ENCODE data around the gene CELF1. TPM values are rescaled to one million over a fixed set of nuclear protein-coding genes. Genes with fewer than 3 reads are reported as not detected.
A peak's percentile ranks its signal among the peaks of the same experiment; 100 is the strongest.

CELF1 gene
- polyA plus RNA-seq, 3 donors = 15.2 to 32.3 (median 29.1) TPM

DNA sequence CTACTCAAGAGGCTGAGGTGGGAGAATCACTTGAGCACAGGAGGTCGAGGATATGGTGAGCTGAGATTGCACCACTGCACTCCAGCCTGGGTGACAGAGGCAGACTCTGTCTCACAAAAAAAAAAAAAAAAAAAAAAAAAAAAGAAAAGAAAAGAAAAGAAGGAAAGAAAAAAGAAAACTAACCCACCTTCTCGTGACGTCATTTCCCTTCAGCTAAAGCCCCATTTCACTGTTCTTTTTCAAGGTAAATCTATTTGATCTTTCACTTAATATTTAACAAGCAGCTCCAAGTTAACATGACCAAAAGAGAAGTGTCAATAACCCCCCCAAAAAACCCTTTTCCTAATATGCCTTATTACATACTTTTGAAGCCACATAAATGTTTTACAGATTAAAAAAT, 109.1 kb downstream of the CELF1 start:
- no peak overlapping the region for H3K27ac ChIP-seq (ENCODE audit: low read depth, low read length)

DNA sequence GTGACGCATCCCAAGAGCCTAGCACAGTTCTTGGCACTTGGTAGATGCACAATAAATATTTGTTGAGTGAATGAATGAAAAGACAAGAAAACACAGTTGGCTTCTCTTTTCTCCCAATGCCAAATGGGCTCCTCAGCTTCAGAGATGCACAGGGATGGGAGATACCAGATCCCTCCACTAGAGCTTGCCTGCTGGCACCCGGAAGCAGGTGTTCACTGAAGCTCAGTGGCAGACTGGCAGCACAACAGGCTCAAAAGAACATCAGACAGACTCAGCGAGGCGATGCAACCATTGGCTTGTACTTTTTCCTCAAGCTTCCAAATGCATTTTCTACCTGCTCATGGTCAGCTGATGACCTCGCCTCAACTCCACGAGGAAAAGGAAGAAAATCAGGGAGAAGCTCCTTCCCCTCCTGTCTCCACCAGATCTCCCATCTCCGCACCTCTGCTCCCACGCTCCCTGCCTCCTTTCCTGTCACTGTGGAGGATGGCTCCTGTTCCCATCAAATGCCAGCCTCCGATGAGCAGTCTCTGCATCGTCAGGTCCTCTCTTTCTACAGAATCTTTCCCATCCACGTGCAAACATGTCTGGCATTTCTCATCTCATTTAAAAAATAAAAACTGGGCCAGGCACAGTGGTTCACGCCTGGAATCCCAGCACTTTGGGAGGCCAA, 109.8 kb downstream of the CELF1 start:
- 84 to 89% (median 88%) methylated on average over 12 of the region's 12 CpGs for WGBS, 3 donors
- H3K27ac ChIP-seq (ENCODE audit: low read depth, low read length) = no peak overlapping the region

More for the DNA sequence above, 109.1 kb downstream of the CELF1 start:
- WGBS, 3 donors = 78 to 86% (median 85%) methylated on average over 3 of the region's 3 CpGs

DNA sequence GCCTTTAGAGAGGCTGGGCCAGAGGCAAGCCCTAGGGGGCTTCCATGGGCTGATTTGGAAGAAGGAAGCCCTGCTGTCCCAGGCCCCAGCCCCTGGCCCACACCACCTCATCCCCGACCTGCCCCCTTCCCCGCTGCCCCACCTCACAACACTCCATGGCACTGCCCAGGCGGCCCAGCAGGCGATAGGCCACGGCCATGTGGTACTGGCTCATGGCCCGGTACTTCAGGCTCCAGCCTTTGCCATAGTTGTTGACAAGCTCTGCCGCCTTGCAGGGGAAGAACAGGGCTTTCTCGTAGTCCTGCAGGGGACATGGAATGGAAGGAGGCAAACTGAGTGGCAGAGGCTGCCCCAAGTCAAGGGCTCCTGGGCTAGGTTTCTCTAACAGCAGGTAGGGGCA, 110.4 kb downstream of the CELF1 start:
- WGBS, 3 donors = 79 to 89% (median 88%) methylated on average over 8 of the region's 8 CpGs
- H3K27ac ChIP-seq (ENCODE audit: low read depth, low read length) = no peak overlapping the region

DNA sequence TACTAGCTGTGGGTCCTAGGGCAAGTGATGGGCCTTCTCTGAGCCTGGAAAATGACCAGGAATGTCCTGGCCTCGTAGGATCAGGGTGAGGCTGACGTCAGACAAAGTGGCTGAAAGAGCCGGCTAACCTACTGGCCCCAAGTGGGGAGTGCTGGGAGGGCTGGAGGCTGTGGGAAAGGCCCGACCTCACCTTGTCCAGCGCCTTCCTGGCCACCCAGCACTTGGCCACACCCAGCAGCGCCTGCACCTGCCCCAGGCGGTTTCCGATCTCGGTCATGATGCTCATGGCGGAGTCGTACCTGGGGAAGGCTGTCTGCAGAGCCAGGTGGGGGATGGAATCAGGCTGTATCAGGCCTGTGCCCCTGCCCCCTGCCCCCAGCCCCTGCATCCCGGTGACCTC, 111.5 kb downstream of the CELF1 start:
- WGBS, 3 donors = 84 to 91% (median 88%) methylated on average over 12 of the region's 12 CpGs
- H3K27ac ChIP-seq (ENCODE audit: low read depth, low read length) = no peak overlapping the region

DNA sequence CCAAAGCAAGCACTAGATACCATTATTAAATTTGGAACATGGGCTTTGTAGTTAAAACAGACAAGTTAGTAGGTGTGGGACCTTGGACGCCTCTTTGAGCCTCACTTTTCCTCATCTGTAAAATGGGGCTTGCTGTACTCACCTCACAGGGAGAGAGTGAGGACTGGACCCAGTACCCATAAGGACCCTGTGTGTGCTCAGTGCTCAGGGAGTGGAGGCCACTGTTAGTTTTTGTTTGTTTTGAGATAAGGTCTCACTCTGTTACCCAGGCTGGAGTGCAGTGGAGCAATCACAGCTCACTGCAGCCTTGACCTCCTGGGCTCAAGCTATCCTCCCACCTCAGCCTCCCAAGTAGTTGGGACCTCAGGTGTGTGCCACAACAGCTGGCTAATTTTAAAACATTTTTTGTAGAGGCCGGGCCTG, 112.9 kb downstream of the CELF1 start:
- no peak overlapping the region for H3K27ac ChIP-seq (ENCODE audit: low read depth, low read length)
- WGBS, 3 donors = 87 to 89% (median 88%) methylated on average over 2 of the region's 2 CpGs

DNA sequence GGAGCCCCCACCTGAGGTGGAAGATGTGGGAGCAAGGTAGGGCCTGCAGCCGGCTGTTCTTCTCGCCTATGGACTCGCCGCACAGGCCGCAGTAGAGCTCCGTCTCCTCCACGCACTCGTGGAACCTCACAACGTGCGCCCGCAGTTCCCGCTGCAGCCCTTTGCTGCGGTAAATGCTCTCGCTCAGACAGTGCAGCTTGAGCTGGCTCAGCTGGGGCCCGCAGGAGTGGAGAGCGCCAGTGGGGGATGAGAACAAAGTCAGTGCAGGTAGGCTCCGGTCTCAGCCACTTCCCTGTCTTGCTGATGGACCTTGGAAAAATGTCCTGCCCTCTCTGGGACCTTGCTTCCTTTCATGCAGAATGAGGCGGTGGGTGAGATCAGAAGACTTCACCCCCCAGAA, 114.2 kb downstream of the CELF1 start:
- H3K27ac ChIP-seq (ENCODE audit: low read depth, low read length) = no peak overlapping the region
- WGBS, 3 donors = 94% methylated on average over 18 of the region's 18 CpGs

DNA sequence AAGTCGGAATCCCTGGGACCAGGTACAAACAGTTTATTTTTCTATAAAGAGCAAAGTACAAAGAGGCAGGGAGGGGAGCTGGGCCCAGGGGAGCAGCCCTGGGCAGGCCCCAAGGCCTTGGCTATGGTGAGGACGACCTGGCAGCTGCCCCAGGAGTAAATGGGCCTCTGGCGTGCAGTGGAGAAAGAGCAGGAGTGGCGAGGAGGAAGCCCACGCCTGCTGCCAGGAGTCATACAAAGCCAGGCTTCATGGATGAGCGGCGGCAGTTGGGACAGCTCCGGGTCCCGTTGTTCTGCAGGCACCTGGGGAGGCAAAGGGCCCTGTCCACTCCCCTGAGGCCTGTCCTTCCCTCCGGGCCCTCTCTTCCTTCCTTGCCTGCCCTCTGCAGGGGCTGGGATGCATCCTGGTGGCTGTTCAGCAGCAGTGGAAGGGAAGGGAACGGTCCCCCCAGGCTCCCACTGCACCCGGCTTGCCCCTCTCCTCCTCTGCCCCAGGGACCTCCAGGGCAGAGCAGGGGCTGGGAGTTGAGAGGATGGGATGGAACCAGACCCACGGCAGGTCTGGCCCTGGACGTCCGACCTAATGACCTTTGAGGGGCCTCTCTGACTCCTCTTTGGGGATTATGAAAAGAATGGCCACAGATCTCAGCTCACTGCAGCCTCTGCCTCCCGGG, 115.0 kb downstream of the CELF1 start:
- 41 to 63% (median 58%) methylated on average over 16 of the region's 16 CpGs for WGBS, 3 donors

DNA sequence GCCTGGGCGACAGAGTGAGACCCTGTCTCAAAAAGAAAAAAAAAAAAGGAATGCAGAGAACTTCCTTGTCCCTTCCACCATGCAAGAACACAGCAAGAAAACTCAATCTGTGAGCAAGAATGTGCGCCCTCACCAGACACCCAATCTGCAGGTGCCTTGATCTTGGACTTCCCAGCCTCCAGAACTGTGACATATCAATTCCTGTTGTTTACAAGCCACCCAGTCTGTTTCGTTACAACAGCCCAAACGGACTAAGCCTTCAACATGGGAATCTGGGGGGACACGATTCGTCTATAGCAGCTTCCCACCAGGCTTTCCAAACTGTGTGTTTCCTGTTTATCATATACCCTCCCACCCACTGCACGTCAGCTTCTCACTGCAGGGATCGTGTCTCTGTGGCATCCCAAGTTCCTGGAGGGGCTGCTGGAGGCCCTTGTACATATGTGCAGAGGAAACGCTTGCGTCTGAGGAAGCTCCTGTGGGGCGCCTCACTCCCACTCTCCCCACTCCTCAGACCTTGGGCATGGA, 115.7 kb downstream of the CELF1 start:
- H3K27ac ChIP-seq (ENCODE audit: low read depth, low read length) = no peak overlapping the region
- 72 to 76% (median 76%) methylated on average over 11 of the region's 11 CpGs for WGBS, 3 donors

More for the DNA sequence above, 115.0 kb downstream of the CELF1 start:
- H3K27ac ChIP-seq (ENCODE audit: low read depth, low read length) = no peak overlapping the region

DNA sequence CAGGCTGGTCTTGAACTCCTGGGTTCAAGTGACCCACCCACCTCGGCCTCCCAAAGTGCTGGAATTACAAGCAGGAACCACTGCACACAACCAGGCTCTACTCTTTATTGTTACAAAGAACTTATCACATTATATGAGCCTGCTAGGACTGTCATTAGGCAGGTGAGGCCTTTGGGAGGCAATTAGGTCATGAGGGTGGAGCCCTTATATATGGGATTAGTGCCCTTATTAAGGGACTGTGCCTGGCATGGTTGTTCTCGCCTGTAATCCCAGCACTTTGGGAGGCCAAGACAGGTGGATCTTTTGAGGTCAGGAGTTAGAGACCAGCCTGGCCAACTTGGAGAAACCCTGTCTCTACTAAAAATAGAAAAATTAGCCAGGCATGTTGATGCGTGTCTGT, 116.2 kb downstream of the CELF1 start:
- 97 to 100% (median 98%) methylated on average over 3 of the region's 3 CpGs for WGBS, 3 donors
- H3K27ac ChIP-seq (ENCODE audit: low read depth, low read length) = no peak overlapping the region

DNA sequence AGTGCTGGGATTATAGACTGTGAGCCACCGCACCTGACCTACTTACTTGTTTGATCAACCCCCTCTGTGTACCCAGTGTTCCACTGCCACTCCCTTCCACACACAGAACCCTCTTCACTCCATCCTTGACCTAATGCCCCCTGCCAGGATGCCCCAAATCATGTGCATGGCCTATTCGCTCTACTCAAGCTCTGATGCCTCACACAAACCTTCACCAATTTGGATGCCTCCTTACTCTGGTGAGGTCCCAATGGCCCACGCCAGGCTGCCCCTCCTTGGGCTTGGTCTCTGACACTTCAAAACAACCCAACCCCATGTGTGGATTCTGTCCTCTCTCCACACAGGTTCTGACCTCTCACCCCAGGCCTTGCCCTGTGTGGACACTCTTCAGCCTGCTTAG, 117.2 kb downstream of the CELF1 start:
- no peak overlapping the region for H3K27ac ChIP-seq (ENCODE audit: low read depth, low read length)
- WGBS, 3 donors = 80 to 95% (median 94%) methylated on average over 3 of the region's 3 CpGs

DNA sequence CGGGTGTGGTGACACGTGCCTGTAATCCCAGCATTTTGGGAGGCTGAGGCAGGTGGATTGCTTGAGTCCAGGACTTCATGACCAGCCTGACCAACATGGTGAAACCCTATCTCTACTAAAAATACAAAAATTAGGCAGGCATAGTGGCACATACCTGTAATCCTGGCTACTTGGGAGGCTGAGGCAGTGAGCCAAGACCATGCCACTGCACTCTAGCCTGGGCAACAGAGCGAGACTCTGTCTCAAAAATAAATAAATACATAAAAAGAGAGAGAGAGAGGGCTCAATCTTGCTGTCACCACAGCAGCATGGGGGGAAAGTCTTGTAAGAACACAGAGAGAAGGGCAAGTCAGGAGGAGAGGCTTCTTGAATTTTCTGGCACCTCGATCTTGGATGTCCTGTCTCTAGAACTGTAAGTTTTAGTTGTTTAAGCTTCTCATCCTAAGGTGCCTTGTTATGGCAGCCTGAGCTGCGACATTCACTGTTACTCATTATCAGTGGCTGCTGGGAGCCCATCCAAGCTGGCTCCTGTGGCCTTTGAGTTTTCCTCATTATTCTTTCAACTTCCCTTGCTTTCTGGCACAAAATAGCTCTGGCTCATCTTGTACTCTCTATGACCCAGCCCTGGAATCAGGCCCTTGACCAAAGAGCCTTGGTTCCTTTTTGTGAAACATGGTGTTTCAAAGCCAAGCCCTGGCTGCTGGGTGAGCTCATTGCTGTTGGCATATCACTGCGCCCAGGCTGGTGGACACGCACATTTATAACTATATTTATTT, 118.7 kb downstream of the CELF1 start:
- WGBS, 3 donors = 75 to 80% (median 78%) methylated on average over 7 of the region's 7 CpGs
- no peak overlapping the region for H3K27ac ChIP-seq (ENCODE audit: low read depth, low read length)

DNA sequence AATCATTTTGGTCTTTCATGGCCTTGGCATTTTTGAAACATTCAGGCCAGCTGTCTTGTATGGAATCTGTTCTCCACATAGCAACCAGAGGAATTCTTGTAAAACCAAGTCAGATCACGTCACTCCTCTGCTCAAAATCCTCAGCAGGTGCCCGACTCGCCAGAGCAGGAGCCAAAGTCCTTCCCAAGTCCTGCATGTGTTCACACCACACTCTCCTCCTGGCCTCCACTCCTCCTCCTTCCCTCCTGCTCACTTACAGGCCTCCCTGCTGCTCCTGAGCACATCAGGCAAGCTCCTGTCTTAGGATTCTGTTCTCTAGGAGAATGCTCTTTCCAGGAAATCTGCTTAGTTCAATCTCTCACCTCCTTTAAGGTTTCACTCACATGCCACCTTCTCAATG, 119.8 kb downstream of the CELF1 start:
- 56 to 87% (median 77%) methylated on average over 3 of the region's 3 CpGs for WGBS, 3 donors
- H3K27ac ChIP-seq (ENCODE audit: low read depth, low read length) = no peak overlapping the region

DNA sequence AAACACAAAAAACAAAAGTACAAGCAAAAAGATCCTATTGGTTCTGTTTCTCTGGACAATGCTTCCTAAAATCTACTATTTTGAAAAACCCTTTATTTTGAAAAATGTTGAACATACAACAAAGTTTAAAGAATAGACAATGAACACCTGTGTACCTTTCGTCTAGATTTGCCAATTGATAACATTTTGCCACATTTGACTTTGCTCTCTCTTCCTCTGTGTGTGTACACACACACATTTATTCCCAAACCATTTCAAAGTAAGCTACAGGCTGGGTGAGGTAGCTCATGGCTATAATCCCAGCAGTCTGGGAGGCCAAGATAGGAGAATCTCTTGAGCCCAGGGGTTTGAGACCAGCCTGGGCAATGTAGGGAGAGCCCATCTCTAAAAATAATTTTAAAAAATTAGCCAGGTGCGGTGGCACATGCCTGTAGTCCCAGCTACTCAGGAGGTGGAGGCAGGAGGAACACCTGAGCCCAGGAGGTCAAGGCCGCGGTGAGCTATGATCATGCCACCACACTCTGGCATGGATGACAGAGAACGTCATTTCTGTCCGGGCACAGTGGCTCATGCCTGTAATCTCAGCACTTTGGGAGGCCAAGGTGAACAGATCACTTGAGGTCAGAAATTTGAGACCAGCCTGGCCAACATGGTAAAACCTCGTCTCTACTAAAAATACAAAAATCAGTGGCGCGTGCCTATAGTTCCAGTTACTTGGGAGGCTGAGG, 121.4 kb downstream of the CELF1 start:
- H3K27ac ChIP-seq (ENCODE audit: low read depth, low read length) = no peak overlapping the region
- 77 to 92% (median 91%) methylated on average over 9 of the region's 9 CpGs for WGBS, 3 donors

DNA sequence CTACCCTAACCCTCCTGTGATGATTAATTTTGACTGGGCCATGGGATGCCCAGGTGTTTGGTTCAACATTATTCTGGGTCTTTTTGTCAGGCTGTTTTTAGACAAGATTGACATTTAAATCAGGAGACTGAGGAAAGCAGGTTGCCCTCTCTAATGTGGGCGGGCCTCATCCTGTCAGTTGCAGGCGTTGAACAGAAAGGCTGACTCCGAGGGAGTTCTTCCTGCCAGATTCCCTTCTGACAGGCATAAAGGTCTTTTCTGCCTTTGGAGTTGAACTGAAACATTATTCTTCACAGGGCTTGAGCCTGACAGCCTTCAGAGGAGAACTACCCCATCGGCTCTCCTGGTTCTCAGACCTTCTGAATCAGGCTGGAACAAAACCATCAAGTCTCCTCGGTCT, 122.4 kb downstream of the CELF1 start:
- whole genome bisulfite sequencing, 3 donors = 56 to 60% (median 59%) methylated on average over 5 of the region's 5 CpGs
- H3K27ac ChIP-seq (ENCODE audit: low read depth, low read length) = no peak overlapping the region

DNA sequence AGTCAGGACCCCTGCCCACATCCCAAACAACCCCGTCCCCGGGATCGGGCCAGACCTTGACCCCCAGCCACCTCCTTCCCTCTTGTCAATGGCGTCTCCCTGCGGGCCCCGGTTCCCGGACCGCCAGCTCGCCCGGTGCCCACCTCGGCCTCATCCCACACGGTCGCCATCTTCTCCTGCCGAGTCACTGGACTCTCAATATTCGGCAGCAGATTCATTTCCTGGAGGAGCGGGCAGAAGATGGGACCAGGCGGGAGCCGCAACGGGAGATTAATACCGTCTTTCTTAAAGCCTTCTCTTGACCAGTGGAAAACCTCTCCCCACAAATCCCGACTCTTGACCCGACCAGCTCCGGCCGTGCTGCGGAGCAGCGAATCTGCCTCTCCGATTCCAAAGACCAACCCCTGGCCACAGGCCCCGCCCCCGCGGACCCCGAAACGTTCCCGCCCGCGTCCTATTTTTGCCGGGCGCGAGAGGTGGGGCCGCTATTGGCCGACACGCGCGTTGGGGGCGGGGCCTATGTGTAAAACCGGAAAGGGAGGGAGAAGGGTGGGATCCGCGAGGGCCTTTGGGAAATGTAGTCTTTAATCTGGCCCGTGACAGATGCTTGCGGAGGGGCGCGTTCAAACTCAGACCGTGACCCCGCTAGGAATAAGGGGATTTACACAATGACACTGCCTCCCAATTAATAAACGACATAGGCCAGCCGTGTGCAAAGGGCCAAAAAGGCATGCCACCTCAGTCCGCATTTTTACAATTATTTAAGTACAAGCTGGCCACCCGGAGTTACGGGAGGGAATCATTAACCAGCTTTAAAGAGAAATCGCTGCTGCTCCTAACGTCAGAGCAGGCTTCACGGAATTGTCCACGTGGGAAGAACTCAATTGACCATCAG, 126.6 kb downstream of the CELF1 start, which contains the start of gene PSMC3:
Gene PSMC3, minus strand, starts transcription at position 378 of the 895 bp plus-strand sequence. Its CDS starts 160 bp downstream, at position 218.
- H3K27ac ChIP-seq (ENCODE audit: low read depth, low read length) = peak within 1 kb of the TSS; percentile 10
- WGBS, 3 donors = 0 to 1% (median 0%) methylated on average over 62 of the region's 62 CpGs

DNA sequence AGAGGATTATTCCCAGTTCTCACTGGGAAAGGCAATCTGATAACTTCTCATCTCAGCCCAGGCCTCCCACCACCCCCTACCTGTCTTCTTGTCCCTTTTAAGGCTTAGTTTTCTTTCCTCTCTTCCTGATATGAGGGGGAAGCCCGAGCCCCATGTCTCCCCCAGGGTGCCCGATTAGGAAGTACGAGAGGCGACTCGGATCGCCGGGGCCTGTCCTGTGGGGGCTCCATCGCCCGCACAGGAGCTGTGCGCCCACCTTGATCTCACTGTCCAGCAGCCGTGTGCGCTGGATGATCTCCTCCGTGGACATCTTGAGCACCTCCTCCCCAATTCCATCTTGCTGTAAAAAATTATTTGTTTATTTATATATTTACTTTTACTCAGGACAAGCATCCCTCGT, 127.3 kb downstream of the CELF1 start:
- 0 to 1% (median 1%) methylated on average over 14 of the region's 14 CpGs for WGBS, 3 donors
- peak overlapping the region; percentile 10 for H3K27ac ChIP-seq (ENCODE audit: low read depth, low read length)

DNA sequence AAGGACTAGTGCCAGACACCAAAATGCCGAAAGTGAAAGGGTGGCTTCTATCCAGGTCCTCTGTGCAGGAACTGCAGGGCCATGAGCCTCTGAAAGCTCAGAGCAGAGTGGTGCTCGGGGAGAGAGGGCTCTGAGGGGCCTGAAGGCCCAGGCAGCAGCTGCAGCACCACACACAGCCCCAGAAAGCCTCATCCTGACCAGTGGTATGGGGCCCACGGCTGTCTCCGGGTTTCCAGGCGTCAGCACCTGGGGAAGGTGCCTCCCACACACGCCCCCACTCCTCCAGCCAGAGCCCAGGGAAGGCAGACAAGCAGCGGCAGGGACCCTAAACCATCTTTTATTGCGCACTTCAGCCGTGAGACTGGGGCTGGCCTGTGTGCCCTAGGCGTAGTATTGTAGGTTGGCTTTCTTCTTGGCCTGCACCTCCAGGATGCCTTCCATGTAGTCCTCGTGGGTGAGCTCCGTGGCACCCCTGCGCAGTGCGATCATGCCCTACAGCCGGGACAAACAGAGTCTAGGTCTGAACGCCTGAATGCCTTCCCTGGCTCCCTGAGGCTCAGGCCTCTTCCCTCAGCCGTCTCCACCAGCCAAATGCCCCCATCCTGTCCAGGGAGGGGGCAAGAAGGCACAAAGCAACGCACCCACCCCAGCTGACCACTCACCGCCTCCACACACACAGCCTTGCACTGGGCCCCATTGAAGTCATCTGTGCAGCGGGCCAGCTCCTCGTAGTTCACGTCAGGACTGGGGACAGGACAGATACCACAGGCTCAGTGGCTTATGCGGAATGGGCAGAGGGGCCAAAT, 134.3 kb downstream of the CELF1 start:
- no peak overlapping the region for H3K27ac ChIP-seq (ENCODE audit: low read depth, low read length)
- 79 to 87% (median 87%) methylated on average over 23 of the region's 23 CpGs for WGBS, 3 donors
